Activated naive CD8-positive, alpha-beta T cell treated with anti-CD3 and anti-CD28 coated beads, Interleukin-2, amount 10 ng/mL, durations not matched to agents 7 days and 5 days (primary cell): Measurements from ENCODE around the gene F7. TPM values are rescaled to one million over a fixed set of nuclear protein-coding genes. Genes with fewer than 3 reads are reported as not detected.
A peak's percentile ranks its signal among the peaks of the same experiment; 100 is the strongest.
"Not testable (repeated sequence)": the region's sequence is repeated elsewhere in the genome, so short reads cannot be mapped to it uniquely, and the experiment has no call there.

Source experiments
- ATAC-seq: fragments of 150-1000 bp; cut with Tn5 transposase; one replicate; pipeline ENCODE4 v1.10.0; 2021; ENCODE audit warnings: low read depth, moderate library complexity
- POLR2A ChIA-PET: fragments of 350-600 bp; sonication (Branson Sonifier 250); formaldehyde crosslinking; loops from one replicate; lab custom pipeline; 2021; ENCODE audit warnings: antibody characterized with exemption; lab: Charles Lee
- DNase-seq: peaks from one replicate; pipeline ENCODE4 v3.0.0; 2021
- H3K27ac Mint-ChIP-seq: one replicate; pipeline ENCODE4 v1.8.0; 2022; ENCODE audit warnings: mild to moderate bottlenecking, mixed read lengths
- H3K27me3 Mint-ChIP-seq: one replicate; pipeline ENCODE4 v1.8.0; 2022; ENCODE audit warnings: mild to moderate bottlenecking, moderate library complexity, mixed read lengths
- H3K36me3 Mint-ChIP-seq: one replicate; pipeline ENCODE4 v1.8.0; 2021; ENCODE audit warnings: mild to moderate bottlenecking, mixed read lengths
- H3K4me1 Mint-ChIP-seq: one replicate; pipeline ENCODE4 v1.8.0; 2021; ENCODE audit warnings: mixed read lengths
- H3K4me3 Mint-ChIP-seq: one replicate; pipeline ENCODE4 v1.8.0; 2022; ENCODE audit warnings: mild to moderate bottlenecking, moderate library complexity, mixed read lengths
- H3K9me3 Mint-ChIP-seq: one replicate; pipeline ENCODE4 v1.8.0; 2021; ENCODE audit warnings: mixed read lengths
- total RNA-seq, 2 experiments: library from RNA; stranded (reverse); gene quantifications; one replicate each; pipeline ENCODE4 v1.2.3, GENCODE V29; 2021

The F7 gene
- total RNA-seq, 2 experiments from 2014 or later, result 0.31 TPM; not detected in 1

DNA sequence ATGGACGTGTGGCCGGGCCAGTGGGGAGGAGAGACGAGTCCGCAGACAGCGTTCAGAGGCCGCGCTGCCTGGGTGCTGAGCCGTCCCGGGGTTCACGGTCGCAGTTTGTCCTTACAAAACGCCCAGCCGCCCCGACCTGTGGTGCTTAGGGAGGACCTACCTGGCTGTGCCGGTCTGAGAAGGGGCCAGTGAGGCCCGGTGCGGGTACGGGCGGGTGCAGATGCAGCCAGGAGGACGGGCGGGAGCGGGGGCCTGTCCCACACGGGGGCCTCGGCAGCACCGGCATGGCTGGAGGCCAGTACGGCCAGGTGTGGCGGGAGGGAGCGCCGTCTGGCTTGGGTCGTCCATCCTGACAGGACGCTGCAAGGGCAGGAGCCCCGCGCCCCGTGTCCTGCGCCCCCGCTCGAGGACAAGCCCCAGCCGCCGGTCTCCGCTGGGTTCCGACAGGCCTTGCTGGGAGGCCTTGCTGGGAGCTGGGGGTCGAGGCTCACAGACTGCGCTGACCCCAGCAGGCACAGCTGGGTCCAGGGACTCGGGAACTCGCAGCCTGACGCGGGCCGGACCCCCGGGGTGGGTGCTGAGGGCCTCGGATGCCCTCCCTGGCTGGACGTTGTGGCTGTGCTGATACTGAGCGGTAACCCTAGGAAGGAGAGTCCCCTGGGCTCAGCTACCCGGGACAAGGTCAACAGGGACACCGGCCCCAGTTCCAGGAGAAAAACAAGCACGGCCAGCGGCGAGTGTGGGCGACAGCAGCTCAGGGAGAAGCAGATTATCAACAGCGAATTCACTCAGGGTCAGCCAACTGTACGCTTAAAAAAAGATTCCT is 47.6 kb downstream of the F7 start:
- POLR2A ChIA-PET, result interaction anchor here (1.0 kb wide), 1 partner anchor 57 kb away, joined by 3 read pairs; the partner anchor contains the start of gene CUL4A
- DNase-seq, result peak; percentile 48
- Mint-ChIP-seq H3K27ac (peak overlapping the region; percentile 51), H3K36me3 (peaks cover 13% of the 10 kb centered on the region), H3K9me3 (peaks cover 15% of the 10 kb centered on the region), H3K27me3 (peaks cover 33% of the 10 kb centered on the region), H3K4me1 (peaks cover 21% of the 10 kb centered on the region), H3K4me3 (peak overlapping the region; percentile 82)
- peak; percentile 25 for ATAC-seq

DNA sequence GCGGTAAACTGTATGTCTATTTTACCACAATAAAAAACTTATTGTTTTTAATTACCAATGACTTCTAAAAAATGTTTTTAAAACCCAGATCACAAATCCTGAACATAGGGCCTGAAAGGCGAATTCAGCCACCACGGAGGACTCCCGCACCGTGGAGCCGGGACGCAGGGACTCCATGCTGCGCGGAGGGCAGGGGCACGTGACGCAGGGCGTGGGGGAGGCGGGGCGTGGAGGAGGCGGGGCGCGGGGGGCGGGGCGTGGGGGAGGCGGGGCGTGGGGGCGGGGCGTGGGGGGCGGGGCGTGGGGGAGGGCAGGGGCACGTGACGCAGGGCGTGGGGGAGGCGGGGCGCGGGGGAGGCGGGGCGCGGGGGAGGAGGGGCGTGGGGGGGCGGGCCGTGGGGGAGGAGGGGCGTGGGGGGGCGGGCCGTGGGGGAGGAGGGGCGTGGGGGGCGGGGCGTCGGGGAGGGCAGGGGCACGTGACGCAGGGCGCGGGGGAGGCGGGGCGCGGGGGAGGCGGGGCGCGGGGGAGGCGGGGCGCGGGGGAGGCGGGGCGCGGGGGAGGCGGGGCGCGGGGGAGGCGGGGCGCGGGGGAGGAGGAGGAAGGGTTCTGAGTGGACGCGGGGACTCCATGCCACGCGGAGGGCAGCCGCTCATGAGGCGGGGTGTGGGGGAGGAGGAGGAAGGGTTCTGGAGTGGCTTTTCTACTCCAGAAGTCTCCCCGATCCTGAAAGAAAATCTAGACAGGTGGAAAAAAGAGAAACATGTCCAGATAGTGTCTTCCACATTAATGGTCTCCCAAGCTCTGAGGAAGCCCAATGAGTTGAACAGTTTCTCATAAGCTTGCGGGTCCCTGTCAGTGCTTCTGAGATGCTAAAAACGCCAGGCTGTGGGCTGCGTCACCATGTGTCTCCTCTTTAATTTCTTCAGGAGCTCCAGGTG is 48.5 kb downstream of the F7 start:
- Mint-ChIP-seq H3K27ac (no peak overlapping the region), H3K27me3 (peaks cover 33% of the 10 kb centered on the region), H3K9me3 (peaks cover 15% of the 10 kb centered on the region), H3K4me3 (peak overlapping the region; percentile 71), H3K36me3 (peaks cover 13% of the 10 kb centered on the region), H3K4me1 (peaks cover 21% of the 10 kb centered on the region)
- ATAC-seq (peak; percentile 79), DNase-seq (peak; percentile 67)
- POLR2A ChIA-PET, result interaction anchor here (0.8 to 1.1 kb wide), 3 partner anchors 54 to 56 kb away, joined by 3 to 4 read pairs (median 3); partner anchors contain the start of genes CUL4A and PCID2

DNA sequence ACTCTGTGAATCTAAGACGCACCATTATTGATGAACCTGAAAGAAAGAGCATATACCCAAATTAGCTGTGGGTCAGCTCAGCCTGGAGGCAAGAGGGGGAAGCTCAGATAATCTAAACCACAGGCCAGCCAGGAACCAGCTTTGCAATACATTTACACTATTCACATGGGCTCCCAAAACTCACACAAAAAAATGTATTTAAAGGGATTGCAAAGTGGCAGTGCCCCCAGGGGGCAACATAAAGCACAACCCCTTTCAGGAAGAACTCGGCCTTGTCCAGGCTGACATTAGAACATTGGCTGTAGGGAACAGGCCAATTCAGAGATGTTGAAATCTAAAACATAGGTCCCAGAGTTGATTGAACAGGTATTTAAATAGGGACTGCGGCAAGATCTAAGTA is 49.6 kb downstream of the F7 start:
- Mint-ChIP-seq H3K36me3 (peaks cover 13% of the 10 kb centered on the region), H3K9me3 (peaks cover 15% of the 10 kb centered on the region), H3K27ac (no peak overlapping the region), H3K4me3 (no peak overlapping the region), H3K27me3 (peaks cover 32% of the 10 kb centered on the region), H3K4me1 (peaks cover 24% of the 10 kb centered on the region)
- ATAC-seq (no peak), DNase-seq (no peak)
- POLR2A ChIA-PET, result interaction anchor here (0.8 to 1.1 kb wide), 2 partner anchors 53 to 55 kb away, joined by 3 to 4 read pairs; partner anchors contain the start of genes CUL4A and PCID2

DNA sequence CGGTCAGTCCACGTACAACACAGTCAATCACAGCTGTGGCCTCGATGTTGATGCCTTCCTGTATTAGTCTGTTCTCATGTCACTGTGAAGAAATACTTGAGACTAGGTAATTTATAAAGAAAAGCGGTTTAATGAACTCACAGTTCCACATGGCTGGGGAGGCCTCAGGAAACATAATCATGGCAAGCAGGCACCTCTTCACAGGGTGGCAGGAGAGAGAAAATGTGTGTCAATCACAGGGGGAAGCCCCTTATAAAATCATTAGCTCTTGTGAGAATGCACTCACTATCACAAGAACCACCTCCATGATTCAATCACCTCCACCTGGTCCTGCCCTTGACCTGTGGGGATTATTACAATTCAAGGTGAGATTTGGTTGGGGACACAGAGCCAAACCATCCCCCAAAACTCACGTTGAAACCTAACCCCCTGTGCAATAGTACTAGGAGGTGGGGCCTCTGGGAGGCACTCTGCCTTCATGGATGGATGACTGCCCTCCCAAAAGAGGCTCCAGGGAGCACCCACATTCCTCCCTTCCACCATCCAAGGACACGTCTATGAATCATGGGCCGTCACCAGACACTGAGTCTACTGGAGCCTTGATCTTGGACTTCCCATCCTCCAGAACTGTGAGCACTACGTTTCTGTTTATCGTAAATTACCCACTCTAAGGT is 50.5 kb downstream of the F7 start:
- peaks cover 13% of the 10 kb centered on the region for H3K36me3 Mint-ChIP-seq
- POLR2A ChIA-PET, result no interaction called here
- peaks cover 28% of the 10 kb centered on the region for H3K27me3 Mint-ChIP-seq
- H3K4me1 Mint-ChIP-seq, result peaks cover 28% of the 10 kb centered on the region
- peaks cover 15% of the 10 kb centered on the region for H3K9me3 Mint-ChIP-seq
- ATAC-seq (no peak), DNase-seq (no peak)
- H3K4me3 Mint-ChIP-seq, result no peak overlapping the region
- no peak overlapping the region for H3K27ac Mint-ChIP-seq

DNA sequence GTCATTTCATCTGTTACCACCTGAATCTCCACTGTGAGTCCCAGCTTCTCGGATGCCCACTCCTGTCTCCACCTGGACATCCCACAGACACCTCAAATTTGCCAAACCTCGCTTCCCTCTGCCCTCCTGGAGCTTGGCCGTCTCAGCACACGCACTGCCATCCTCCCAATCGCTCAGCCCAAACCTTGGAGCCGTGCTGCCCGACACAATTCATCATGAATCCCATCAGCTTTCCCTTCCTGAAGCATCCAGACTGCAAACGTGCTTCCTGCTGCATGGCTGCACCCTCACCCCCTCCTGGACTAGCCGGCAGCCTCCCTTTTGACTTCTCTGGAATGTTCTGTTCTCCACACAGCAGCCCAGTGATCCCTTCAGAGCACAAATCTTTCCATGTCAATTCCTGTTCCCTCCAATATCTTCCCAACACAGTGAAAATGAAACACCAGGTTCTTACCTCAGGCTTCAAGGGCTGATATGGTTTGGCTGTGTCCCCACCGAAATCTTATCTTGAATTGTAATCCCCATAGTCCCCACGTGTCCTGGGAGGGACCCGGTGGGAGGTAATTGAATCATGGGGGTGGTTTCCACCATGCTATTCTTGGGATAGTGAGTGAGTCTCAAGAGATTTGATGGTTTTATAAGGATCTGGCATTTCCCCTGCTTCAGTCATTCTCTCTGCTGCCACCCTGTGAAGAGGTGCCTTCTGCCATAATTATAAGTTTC is 51.8 kb downstream of the F7 start:
- H3K4me1 Mint-ChIP-seq, result peaks cover 29% of the 10 kb centered on the region
- POLR2A ChIA-PET, result no interaction called here
- ATAC-seq (no peak), DNase-seq (no peak)
- H3K36me3 Mint-ChIP-seq, result peaks cover 13% of the 10 kb centered on the region
- peaks cover 18% of the 10 kb centered on the region for H3K27me3 Mint-ChIP-seq
- no peak overlapping the region for H3K4me3 Mint-ChIP-seq
- peaks cover 15% of the 10 kb centered on the region for H3K9me3 Mint-ChIP-seq
- H3K27ac Mint-ChIP-seq, result no peak overlapping the region

DNA sequence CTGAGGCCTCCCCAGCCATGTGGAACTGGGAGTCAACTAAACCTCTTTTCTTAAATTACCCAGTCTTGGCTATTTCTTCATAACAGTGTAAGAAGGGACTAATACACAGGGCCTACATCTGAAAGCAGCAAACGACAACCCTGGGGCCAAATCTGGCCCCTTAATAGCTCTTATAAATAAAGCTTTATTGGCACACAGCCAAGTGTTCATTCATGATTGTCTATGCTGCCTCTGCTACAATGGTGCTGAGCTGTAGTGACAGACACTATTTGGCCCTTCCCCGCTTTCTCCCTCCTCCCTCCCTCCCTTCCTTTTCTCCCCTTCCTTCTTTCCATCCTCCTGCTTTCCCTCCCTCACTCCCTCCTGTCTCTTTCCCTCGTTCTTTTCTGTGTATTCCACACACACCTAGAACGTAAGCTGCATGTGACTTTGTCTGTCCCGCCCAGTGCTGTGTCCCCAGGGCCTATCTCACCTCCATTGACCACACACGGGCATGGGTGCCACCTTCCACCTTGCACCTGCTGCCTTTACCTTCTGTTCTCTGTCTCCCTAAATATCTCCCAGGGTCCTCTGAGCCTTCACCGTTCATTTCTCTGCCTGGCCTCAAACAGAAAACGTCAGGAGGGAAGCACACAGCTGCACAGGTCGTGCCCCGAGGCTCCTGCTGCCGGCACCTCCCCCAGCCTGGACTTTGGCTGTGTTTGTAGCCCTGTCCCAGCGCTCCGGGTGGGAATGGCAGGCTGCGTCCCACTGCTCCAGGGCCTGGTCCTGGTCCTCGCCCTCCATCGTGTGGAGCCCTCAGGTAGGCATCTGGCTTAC is 52.5 kb downstream of the F7 start, which contains the start of gene PROZ:
Gene PROZ, plus strand, starts transcription at position 720 of the 819 bp plus-strand sequence. Its CDS starts 13 bp downstream, at position 733.
- H3K4me3 Mint-ChIP-seq, result no peak within 1 kb of the TSS
- peaks cover 12% of the 10 kb centered on the region for H3K27me3 Mint-ChIP-seq
- peaks cover 15% of the 10 kb centered on the region for H3K9me3 Mint-ChIP-seq
- no peak for DNase-seq
- peaks cover 26% of the 10 kb centered on the region for H3K4me1 Mint-ChIP-seq
- H3K36me3 Mint-ChIP-seq, result peaks cover 10% of the 10 kb centered on the region
- H3K27ac Mint-ChIP-seq, result no peak within 1 kb of the TSS
- POLR2A ChIA-PET, result interaction anchor here (0.7 kb wide), 1 partner anchor 51 kb away, joined by 3 read pairs; the partner anchor contains the start of gene CUL4A
- ATAC-seq, result no peak

DNA sequence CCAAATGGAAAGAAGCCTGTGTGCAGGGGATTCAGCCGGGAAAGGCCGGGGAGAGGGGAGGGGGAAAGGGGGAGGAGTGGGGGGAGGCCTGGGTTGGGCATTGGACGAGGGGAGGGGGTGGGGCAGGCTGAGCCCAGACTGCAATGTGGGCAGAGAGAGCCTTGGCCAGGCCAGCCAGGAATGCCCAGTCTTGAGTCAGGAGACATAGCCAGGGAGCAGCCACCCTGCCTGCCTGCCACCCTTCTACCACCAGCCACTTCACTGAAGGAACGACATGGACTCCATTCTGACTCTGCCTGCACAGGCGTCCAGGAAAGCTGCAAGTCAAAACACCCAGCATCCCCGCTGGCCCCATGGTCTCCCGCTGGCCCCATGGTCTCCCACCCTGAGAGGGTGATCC is 53.4 kb downstream of the F7 start:
- ATAC-seq, result no peak
- peaks cover 15% of the 10 kb centered on the region for H3K9me3 Mint-ChIP-seq
- peaks cover 9% of the 10 kb centered on the region for H3K27me3 Mint-ChIP-seq
- no peak overlapping the region for H3K4me3 Mint-ChIP-seq
- no peak overlapping the region for H3K27ac Mint-ChIP-seq
- H3K36me3 Mint-ChIP-seq, result peaks cover 10% of the 10 kb centered on the region
- H3K4me1 Mint-ChIP-seq, result peaks cover 29% of the 10 kb centered on the region
- POLR2A ChIA-PET, result no interaction called here
- no peak for DNase-seq

DNA sequence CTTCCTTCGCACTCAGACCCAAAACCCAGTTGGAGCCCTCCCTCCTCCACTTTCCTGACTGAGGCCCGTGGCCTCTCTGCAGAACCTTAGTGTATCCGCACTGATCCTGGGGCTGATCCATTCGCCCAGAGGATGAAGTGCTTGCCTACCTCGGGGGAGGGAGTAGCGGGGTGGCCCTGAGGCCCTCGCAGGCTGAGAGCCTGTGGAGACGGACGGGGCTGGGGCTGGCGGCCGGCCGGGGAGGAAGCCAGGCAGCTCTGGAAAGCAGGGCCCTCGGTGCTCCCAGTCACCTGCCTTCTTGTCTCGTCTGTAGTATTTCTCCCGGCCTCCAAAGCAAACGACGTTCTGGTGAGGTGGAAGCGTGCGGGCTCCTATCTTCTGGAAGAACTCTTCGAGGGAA is 54.1 kb downstream of the F7 start:
- Mint-ChIP-seq H3K27me3 (peaks cover 9% of the 10 kb centered on the region), H3K4me3 (no peak overlapping the region), H3K27ac (no peak overlapping the region), H3K9me3 (peaks cover 15% of the 10 kb centered on the region), H3K36me3 (peaks cover 10% of the 10 kb centered on the region), H3K4me1 (peaks cover 32% of the 10 kb centered on the region)
- ATAC-seq (no peak), DNase-seq (no peak)
- POLR2A ChIA-PET, result no interaction called here

DNA sequence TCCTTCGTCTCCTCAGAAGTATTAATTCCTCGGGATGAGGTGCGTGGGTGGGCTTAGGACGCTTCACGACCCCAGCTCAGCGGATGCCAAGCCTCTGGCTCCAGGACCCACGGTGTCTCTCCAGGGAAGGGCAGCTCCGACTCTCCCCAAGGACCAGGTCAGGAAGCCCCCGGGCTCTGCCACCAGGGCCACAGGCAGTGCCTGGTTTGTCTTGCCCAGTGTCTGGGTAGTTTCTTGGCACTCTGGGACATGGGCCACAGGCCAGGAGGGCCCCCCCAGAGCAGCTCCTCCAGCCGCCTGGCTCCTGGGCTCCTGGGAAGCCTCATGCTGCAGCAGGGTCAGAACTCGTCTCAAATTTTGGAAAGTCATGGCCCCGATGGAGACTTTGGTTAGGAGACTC is 55.4 kb downstream of the F7 start:
- H3K4me3 Mint-ChIP-seq, result peak overlapping the region; percentile 70

DNA sequence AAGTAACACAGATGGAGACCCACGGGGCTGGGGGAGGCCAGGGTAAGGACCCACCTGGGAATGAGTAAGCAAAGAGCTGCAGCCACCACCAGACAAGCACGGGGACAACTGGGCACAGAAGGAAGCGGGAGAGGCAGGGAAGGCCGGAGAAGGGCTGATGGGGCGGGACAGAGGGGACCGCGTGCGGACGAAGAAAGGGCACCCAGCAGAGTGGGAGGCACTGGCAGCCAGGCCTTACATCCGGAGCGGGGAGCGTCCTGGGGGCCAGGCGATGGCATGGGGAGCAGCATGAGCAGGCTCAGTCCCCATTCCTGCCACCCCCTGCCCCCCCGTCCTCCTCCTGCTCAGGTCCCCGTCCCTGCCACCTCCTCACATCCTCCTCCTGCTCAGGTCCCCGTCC is 55.8 kb downstream of the F7 start:
- peak; percentile 46 for DNase-seq

More for the DNA sequence above, 55.4 kb downstream of the F7 start:
- POLR2A ChIA-PET, result interaction anchor here (1.8 kb wide), 1 partner anchor 49 kb away, joined by 6 read pairs; the partner anchor contains the start of gene CUL4A
- DNase-seq (no peak), ATAC-seq (no peak)
- peaks cover 6% of the 10 kb centered on the region for H3K36me3 Mint-ChIP-seq
- H3K9me3 Mint-ChIP-seq, result peaks cover 6% of the 10 kb centered on the region
- H3K27ac Mint-ChIP-seq, result peak overlapping the region; percentile 78
- H3K27me3 Mint-ChIP-seq, result peaks cover 7% of the 10 kb centered on the region
- peaks cover 31% of the 10 kb centered on the region for H3K4me1 Mint-ChIP-seq

DNA sequence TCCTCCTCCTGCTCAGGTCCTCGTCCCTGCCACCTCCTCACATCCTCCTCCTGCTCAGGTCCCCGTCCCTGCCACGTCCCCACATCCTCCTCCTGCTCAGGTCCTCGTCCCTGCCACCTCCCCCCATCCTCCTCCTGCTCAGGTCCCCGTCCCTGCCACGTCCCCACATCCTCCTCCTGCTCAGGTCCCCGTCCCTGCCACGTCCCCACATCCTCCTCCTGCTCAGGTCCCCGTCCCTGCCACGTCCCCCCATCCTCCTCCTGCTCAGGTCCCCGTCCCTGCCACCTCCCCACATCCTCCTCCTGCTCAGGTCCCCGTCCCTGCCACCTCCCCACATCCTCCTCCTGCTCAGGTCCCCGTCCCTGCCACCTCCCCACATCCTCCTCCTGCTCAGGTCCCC is 56.4 kb downstream of the F7 start:
- H3K4me3 Mint-ChIP-seq, ATAC-seq, H3K27ac Mint-ChIP-seq, H3K36me3 Mint-ChIP-seq, H3K27me3 Mint-ChIP-seq, H3K9me3 Mint-ChIP-seq, DNase-seq: not testable (repeated sequence)
- H3K4me1 Mint-ChIP-seq, result peaks cover 31% of the 10 kb centered on the region
- POLR2A ChIA-PET, result interaction anchor here (1.8 kb wide), 1 partner anchor 48 kb away, joined by 6 read pairs; the partner anchor contains the start of gene CUL4A

More for the DNA sequence above, 55.8 kb downstream of the F7 start:
- Mint-ChIP-seq H3K27me3 (peaks cover 7% of the 10 kb centered on the region), H3K27ac (peak overlapping the region; percentile 78), H3K4me1 (peaks cover 31% of the 10 kb centered on the region), H3K36me3 (peaks cover 6% of the 10 kb centered on the region), H3K9me3 (peaks cover 6% of the 10 kb centered on the region), H3K4me3 (peak overlapping the region; percentile 70)
- ATAC-seq, result peak; percentile 45
- POLR2A ChIA-PET, result interaction anchor here (1.8 kb wide), 1 partner anchor 48 kb away, joined by 6 read pairs; the partner anchor contains the start of gene CUL4A
